HG02588 (cell line): ENCODE data around the gene HAAO.

Experiments
- ATAC-seq: cut with Tn5 transposase; IDR thresholded peaks from one replicate; pipeline ENCODE4 v1.9.1; 2021; ENCODE audit warnings: mild to moderate bottlenecking, moderate library complexity; ENCODE audit not compliant: unreplicated experiment

HAAO gene

DNA sequence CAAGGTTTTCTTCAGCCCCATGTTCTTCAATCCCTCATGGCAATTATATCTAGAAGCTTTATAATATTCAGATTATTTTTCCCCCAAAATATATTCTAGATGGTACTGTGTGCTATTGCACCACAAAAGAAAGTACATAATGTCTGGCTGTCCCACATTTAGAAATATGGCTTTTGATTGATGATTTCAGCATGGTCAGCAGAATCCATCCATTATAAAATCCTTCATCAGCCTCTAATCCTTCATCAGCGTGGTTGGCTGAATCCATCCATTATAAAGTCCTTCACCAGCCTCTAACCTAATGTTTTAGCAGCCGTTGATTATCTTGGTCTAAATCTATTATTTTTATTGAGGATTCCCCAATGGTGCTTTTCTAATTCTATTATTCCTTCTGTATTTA, 23.3 kb upstream of the HAAO start:
- no peak for ATAC-seq

DNA sequence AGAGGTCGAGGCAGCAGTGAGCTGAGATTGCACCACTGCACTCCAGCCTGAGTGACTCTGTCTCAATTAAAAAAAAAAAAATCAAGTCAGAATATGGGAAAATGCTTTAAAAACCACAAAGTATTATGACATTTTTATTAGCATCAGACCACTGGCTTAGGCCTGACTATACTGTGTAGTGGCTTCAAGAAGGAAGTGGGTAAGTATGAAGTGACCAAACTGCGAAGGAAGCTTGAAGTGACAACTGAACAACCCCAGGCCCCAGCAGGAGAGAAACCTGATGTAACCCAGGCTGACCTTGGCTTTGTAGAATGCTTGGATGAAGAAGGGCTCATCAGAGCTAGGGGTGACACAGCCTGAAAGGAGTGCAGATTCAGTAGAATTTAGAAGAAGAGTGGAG, 21.4 kb upstream of the HAAO start:
- ATAC-seq = no peak

GRCh38 chr2:42812899-42813479, 20.6 kb upstream of the HAAO start:
- no peak for ATAC-seq

GRCh38 chr2:42810971-42811811, 18.8 kb upstream of the HAAO start:
- ATAC-seq = no peak

DNA sequence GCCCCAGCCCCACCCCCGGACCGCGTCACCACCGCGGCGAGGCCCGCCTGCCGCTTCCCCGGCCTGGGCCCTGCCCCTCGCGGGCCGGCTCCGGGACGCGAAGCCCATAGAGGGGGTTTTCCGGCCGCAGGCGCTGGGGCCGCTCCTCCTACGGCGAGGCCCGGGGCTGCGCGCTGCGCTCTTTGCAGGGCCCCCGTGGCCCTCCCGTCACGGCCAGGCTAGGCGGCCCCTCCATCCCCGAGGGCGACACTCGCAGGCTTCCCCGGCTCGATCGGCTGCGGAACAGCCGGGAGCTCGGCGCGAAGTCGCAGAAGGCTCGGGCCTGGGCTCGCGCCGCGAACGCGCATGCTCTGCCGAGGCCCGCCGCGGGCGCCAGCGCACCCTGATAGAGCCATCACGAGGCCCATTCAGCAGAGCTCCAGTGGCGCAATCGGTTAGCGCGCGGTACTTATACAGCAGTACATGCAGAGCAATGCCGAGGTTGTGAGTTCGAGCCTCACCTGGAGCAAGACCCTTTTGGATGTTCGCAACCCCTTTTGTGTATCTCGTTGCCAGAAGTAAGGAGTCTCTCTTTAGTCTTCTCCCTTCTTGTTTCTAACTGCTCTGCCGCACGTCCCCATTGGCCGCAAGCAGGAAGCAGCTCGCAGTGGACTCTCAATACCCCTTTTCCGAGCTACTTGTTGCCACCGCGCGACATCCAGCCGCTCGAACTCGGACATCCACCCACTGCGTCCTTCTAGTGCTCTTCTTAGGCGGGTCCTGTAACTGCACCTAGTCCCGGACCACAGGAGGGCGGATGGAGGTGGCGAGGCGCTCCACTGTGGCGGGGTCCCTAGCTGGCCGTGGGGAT, 18.0 kb upstream of the HAAO start:
- peak; percentile 71 for ATAC-seq

DNA sequence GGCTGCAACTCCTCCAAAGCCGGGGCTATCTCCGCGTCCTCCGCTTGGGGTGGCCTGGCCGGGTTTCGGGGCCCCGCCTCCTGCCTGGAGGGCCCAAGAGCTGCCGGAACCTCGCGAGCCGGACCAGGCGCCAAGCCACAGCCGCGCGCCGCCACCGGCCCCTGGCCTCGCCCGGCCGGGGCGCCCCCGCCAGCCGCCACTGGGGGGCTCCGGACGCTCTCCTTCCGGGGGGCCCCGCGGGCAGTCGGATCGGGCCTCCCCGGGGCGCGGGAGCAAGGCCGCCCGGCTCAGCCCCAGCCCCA, 17.4 kb upstream of the HAAO start:
- ATAC-seq = peak; percentile 56

DNA sequence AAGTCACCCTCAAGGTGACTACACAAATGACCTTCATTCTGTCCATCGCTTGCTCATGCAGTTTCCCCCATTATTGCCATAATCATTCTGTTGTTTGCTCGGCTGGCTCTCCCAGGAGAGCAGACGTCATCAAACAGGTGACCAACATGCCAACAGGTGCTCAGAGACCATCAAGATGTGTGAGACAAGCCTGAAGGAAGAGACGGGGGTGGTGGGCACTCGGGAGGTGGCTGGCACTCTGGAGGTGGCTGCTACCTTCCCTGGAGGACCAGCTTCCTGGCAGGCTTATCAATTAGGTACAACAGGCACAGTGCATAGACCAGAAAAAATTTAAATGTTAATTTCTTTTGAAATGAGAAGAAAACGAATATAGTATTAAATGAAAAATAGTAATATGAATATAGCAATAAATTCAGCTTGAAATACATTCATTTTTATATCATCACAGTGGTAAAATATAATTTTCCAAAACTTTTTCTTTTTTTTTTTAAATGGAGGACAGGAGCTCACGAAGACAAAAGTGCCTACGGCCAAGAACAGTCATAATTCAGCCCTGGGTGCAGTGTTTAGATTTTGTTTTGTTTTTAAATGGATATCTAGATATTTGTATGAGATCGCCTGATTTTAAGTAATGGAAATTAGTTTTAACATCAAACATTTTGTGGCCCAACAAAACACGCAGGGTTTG, 16.9 kb upstream of the HAAO start:
- ATAC-seq = no peak

DNA sequence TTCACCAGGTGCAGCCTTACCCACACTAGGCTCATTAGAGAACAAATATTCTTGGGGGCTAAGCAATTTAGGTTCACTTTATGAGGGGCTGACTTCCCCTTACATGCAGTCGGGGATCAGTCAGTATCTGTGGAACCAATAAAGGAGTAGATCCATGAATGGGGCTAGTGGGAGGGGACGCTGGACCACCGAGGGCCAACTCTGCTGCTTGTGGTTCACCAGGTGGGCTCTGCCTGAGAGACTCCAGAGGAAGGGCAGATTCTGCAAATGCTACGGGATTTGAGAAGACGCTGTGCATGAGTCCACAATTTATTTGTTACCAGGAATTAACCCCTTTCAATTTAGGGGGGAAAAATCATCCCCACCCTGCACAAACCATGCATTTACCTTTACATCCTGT, 15.9 kb upstream of the HAAO start:
- ATAC-seq = no peak

DNA sequence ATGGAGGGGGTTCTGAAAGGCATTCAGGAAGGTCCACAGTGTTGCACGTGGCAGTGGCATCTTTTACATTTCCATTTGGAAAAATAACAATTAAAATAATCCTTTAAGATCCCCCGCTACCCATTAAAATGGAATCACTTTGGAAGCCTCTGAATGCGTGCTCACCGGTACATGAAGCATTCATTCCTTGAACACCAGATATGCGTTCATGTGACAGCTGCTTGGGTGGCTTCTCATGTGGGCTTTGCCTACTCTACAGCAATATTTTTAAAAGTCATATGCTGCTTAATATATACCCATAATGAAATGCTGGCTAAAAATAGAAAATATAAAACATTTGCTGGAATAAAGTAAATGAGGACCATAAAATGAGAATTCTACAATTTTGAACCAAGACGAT, 14.4 kb upstream of the HAAO start:
- ATAC-seq = no peak

DNA sequence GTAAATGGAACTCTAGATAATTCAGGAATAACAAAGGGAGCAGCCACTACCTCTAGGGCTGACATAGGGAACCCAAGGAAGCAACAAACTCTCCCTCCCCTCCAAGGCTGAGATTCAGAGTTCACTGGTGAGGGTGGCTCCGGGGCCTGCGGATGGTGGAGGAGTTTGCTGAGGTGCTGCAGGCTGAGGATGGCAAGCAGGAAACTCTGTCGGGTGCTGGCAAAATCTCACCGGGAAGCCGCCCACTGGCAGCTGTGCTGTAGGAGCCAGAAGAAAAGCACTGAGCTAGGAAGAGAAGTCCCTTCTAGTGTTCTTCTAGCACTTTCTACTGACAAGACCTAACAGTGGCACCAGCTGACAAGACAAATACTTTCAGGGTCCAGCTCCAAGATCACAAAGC, 12.5 kb upstream of the HAAO start:
- ATAC-seq = no peak

DNA sequence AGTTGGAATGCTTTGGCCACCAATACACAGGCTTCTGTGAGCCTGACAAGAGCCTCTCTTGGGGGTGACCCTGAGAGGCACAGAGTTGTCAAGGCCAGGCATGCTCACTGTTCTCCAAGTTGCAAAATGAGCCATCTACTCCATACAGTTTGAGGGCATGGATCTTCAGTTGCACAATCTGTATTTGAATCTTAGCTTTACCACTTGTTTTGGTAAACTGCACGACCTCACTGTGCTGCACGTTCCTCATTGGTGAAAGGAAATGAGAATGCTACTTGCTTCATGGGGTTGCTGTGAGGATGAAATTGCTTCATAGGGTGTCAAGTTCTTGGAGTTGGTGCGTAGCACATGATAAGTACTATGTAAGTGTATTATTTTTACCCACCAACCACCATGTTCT, 12.0 kb upstream of the HAAO start:
- no peak for ATAC-seq

GRCh38 chr2:42802150-42802549, 9.8 kb upstream of the HAAO start:
- ATAC-seq = no peak

DNA sequence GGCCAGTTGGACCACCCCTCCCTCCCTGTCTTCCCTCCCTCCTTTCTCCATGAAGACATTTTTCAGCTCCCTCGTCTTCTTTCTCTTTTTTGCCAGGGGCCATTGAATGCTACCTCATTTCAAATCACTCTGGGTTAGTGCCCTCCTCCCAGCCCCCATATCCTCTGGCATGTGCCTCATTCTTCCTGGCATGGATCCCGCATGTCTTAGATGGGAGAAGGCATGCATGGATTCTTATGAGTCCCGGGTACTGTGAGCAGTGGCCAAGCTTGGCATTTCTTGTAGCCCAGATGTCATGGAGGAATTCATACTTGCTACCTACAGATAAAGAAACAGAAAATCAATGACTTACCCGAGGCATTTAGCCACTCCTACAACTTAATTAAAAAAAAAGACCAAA, 9.0 kb upstream of the HAAO start:
- no peak for ATAC-seq

- ATAC-seq = no peak
Measured at GRCh38 chr2:42800981-42801380, 8.6 kb upstream of the HAAO start.

- ATAC-seq = no peak
Measured at GRCh38 chr2:42800461-42800962, 8.1 kb upstream of the HAAO start.

DNA sequence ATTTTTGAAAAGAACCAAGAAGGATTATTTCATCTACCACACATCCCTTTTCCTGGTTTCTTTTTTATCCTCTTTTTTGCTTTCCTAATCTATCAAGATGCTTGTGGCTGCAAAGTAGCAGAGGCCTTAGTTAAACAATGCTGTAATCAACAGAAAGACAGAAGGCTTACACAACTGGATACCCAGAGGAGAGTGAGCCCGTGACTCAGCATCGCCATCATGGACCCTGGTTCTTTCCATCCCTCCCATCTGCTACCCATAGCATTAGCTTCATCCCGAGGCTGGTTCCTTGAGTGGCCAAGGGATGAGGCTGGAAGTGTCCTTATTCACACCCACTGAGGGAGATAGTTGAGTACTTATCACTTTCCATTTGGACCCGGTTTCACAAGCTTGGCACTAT, 7.5 kb upstream of the HAAO start:
- no peak for ATAC-seq

GRCh38 chr2:42797281-42797680, 4.9 kb upstream of the HAAO start:
- ATAC-seq = no peak

- ATAC-seq = no peak
Measured at GRCh38 chr2:42796427-42797248, 4.3 kb upstream of the HAAO start.

- ATAC-seq = peak; percentile 37
Measured at GRCh38 chr2:42795841-42796301, 3.5 kb upstream of the HAAO start.

DNA sequence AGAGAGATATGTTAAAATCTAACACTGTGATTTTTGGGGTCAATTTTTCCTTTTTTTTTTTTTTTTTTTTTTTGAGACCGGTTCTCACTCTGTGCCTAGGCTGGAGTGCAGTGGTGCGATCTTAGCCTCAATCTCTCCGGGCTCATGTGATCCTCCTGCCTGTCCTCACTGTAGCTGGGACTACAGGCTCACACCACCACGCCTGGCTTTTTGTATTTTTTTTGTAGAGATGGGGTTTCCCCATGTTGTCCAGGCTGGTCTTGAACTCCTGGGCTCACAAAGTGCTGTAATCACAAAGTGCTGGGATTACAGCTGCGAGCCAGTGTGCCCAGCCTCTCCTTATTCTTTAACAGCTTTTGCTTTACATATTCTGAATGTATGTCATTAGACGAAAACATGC, 2.9 kb upstream of the HAAO start:
- ATAC-seq = no peak
